ENCODE measurements around the gene CFAP74.

The CFAP74 gene

DNA sequence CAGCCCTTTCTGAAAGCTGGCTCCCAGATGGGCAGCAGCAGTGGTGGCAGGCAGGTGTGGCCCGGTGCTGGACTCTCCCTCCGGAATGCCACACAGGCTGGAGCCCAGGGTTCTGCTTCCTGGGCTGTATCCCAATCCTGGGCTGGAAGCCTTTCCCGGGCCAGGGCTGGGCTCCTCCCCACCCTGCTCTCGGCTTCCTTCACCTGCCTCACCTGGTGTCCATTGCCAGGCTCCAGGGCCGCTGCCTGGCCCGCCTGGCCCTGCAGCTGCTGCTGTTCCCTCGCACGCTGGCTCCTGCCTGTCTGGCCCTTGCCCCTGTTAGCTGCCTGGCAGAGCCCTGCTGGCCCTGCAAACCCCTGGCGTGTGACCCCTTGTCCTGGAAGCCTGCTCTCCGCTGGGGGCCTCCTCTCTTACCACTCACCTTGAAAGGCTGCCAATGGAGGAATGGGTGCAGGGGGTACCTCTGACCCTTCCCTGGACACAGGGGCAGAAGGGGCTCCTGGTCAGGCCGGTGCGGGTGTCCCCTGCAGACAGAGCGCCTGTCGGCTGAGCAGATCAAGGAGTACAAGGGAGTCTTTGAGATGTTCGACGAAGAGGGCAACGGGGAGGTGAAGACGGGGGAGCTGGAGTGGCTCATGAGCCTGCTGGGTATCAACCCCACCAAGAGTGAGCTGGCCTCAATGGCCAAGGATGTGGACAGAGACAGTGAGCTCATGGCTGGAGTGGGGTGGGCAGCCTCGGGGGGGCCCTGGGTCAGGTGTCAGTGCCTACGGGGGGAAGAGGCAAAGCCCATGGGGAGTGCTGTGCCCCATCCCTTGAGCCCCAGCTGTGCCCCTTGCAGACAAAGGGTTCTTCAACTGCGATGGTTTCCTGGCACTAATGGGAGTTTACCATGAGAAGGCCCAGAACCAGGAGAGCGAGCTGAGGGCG, 87.4 kb downstream of the CFAP74 start:
- no peak overlapping the region for H3K14ac ChIP-seq (ENCODE audit: low read length)
- peaks cover 3% of the 10 kb centered on the region for H3K79me1 ChIP-seq (ENCODE audit: low read length)
- no peaks in the 10 kb centered on the region for H3K36me3 ChIP-seq (ENCODE audit: control insufficient read depth in 1 of 2, insufficient read depth in 2 of 2, low read length in 2 of 2)
- H3K4ac ChIP-seq (ENCODE audit: low read depth, low read length) = no peak overlapping the region
- no peak overlapping the region for H2AK5ac ChIP-seq (ENCODE audit: low read length)
- H3K4me1 ChIP-seq (ENCODE audit: control insufficient read depth in 1 of 2, insufficient read depth in 2 of 2, low read length in 2 of 2) = peaks cover 15 to 19% of the 10 kb centered on the region in 2 experiments
- H3K4me2 ChIP-seq (ENCODE audit: low read length) = no peak overlapping the region
- no peak for DNase-seq
- WGBS (ENCODE audit: extremely low coverage, insufficient coverage, insufficient read length) = no CpG with 5 or more reads among the region's 23 CpGs
- H2BK120ac ChIP-seq (ENCODE audit: insufficient read depth, low read length, poor library complexity) = no peak overlapping the region
- no peak overlapping the region for H4K12ac ChIP-seq (ENCODE audit: low read depth, low read length)
- no peak overlapping the region for H4K91ac ChIP-seq (ENCODE audit: low read depth, low read length)
- H3K79me2 ChIP-seq (ENCODE audit: control insufficient read depth, insufficient read depth, low read length, poor library complexity) = no peaks in the 10 kb centered on the region
- no peaks in the 10 kb centered on the region for H3K27me3 ChIP-seq (ENCODE audit: insufficient read depth, low read length)
- H4K8ac ChIP-seq (ENCODE audit: low read depth, low read length) = no peak overlapping the region
- no peak overlapping the region for H3K9ac ChIP-seq (ENCODE audit: low read length)
- no peak overlapping the region for H3K4me3 ChIP-seq (ENCODE audit: low read depth, low read length)
- H3K23ac ChIP-seq (ENCODE audit: low read length) = no peak overlapping the region
- no peak overlapping the region for H2AFZ ChIP-seq (ENCODE audit: insufficient read depth, low read length, poor library complexity)
- peaks cover 10% of the 10 kb centered on the region for H3K9me3 ChIP-seq (ENCODE audit: insufficient read depth, low read depth, low read length)
- H3K27ac ChIP-seq (ENCODE audit: low read depth, low read length) = no peak overlapping the region
- no peak overlapping the region for H2BK12ac ChIP-seq (ENCODE audit: low read length)
- no peak overlapping the region for H3K18ac ChIP-seq (ENCODE audit: low read length)
- no peak overlapping the region for H2BK5ac ChIP-seq (ENCODE audit: low read depth, low read length, poor library complexity)

DNA sequence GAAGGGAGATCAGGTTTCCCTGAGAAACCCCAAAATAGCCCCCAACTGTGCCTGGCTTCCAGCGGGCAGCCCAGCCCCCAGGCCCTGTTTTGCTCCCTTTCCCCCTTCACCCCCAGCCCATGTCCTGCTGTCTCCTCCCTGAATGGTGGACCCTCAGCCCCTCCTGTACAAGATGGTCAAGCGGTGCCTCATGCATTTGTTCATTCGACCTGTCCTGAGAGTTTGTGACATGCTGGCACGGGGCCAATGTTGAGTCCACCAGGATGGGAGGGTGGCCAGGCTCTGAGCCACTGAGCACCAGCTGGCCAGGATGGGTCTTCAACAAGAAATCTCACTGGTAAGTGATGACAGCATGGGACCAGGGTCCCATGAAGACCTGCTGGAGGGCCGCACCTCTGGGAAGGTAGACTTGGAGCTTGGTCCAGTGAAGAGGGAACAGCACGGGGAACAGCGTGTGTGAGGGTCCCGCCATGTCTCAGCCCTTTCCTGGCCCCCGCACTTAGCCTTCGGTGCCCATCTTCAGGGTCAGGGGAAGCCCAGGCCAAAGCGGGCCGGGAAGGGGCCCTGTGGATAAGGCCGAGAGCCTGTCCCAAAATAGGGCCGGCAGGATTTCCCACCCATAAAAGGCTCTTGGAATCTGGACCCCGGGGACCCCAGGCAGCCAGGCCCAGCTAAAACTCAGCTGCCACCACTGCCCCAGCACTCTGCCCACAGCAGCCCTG, 88.5 kb downstream of the CFAP74 start, which contains the start of gene CALML6:
TSS of gene CALML6 (plus strand) at position 290 of the 722 bp plus-strand sequence. CDS start at position 311, 21 bp downstream.
- Histone ChIP-seq H3K4me1 (ENCODE audit: control insufficient read depth in 1 of 2, insufficient read depth in 2 of 2, low read length in 2 of 2) (peaks cover 15 to 19% of the 10 kb centered on the region in 2 experiments), H2AK5ac (ENCODE audit: low read length) (no peak within 1 kb of the TSS), H3K4me3 (ENCODE audit: low read depth, low read length) (no peak within 1 kb of the TSS), H3K79me2 (ENCODE audit: control insufficient read depth, insufficient read depth, low read length, poor library complexity) (no peaks in the 10 kb centered on the region), H3K27me3 (ENCODE audit: insufficient read depth, low read length) (no peaks in the 10 kb centered on the region), H3K4me2 (ENCODE audit: low read length) (no peak within 1 kb of the TSS), H4K91ac (ENCODE audit: low read depth, low read length) (no peak within 1 kb of the TSS), H3K27ac (ENCODE audit: low read depth, low read length) (no peak within 1 kb of the TSS), H3K23ac (ENCODE audit: low read length) (no peak within 1 kb of the TSS), H3K4ac (ENCODE audit: low read depth, low read length) (no peak within 1 kb of the TSS), H4K12ac (ENCODE audit: low read depth, low read length) (no peak within 1 kb of the TSS), H3K36me3 (ENCODE audit: control insufficient read depth in 1 of 2, insufficient read depth in 2 of 2, low read length in 2 of 2) (no peaks in the 10 kb centered on the region), H2BK12ac (ENCODE audit: low read length) (no peak within 1 kb of the TSS), H3K79me1 (ENCODE audit: low read length) (peaks cover 3% of the 10 kb centered on the region), H3K18ac (ENCODE audit: low read length) (no peak within 1 kb of the TSS), H4K8ac (ENCODE audit: low read depth, low read length) (no peak within 1 kb of the TSS), H3K14ac (ENCODE audit: low read length) (no peak within 1 kb of the TSS), H3K9me3 (ENCODE audit: insufficient read depth, low read depth, low read length) (peaks cover 7% of the 10 kb centered on the region), H2BK120ac (ENCODE audit: insufficient read depth, low read length, poor library complexity) (no peak within 1 kb of the TSS), H3K9ac (ENCODE audit: low read length) (no peak within 1 kb of the TSS), H2AFZ (ENCODE audit: insufficient read depth, low read length, poor library complexity) (no peak within 1 kb of the TSS), H2BK5ac (ENCODE audit: low read depth, low read length, poor library complexity) (no peak within 1 kb of the TSS)
- DNase-seq = no peak
- no CpG with 5 or more reads among the region's 15 CpGs for WGBS (ENCODE audit: extremely low coverage, insufficient coverage, insufficient read length)

DNA sequence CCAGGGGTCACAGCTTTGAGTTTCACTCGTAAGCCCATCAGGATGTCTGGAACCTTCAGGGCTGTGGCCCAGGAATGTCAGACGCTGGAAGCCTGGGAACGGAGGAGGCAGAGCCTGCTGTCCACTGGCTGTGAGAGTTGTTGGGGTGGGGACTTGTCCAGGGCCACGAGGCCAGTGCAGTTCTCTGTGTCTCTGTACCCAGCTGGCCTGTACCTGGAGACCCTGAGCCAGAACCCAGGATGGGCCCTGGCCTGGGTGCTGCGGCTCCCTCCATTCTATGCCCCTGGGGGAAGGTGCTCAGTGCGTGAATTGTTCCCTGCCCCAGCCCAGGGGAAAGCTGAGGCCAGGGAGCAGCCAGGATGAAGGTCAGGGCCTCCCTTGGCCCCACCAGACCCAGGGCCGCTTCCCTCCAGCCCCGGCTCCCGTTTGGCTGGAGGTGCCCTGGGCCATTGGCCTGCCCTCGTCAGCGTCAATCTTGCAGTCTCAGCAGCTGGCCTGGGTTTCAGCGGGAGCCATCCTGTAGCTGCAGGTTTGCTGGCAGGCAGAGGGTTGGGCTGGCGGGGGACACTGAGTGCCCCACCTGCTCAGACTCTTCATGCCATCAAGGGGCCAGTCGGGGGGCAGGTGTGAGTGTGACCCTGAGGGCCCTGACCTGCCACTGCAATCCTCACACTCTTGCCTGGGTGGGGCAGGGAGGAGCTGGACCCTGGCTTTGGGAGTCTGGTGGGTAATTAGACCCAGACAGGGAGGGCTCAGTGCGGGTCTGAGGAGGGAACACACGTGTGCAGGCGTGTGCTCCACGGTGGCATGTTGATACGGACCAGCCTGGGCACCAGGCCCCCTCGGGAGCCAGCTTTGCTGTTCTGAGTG, 89.2 kb downstream of the CFAP74 start:
- Histone ChIP-seq H3K4me1 (ENCODE audit: control insufficient read depth in 1 of 2, insufficient read depth in 2 of 2, low read length in 2 of 2) (peaks cover 13 to 17% of the 10 kb centered on the region in 2 experiments), H3K14ac (ENCODE audit: low read length) (no peak overlapping the region), H3K4me3 (ENCODE audit: low read depth, low read length) (no peak overlapping the region), H3K9ac (ENCODE audit: low read length) (no peak overlapping the region), H3K79me1 (ENCODE audit: low read length) (peaks cover 3% of the 10 kb centered on the region), H2BK12ac (ENCODE audit: low read length) (no peak overlapping the region), H3K79me2 (ENCODE audit: control insufficient read depth, insufficient read depth, low read length, poor library complexity) (peaks cover 2% of the 10 kb centered on the region), H3K27me3 (ENCODE audit: insufficient read depth, low read length) (no peaks in the 10 kb centered on the region), H4K8ac (ENCODE audit: low read depth, low read length) (no peak overlapping the region), H4K12ac (ENCODE audit: low read depth, low read length) (no peak overlapping the region), H3K36me3 (ENCODE audit: control insufficient read depth in 1 of 2, insufficient read depth in 2 of 2, low read length in 2 of 2) (no peaks in the 10 kb centered on the region), H3K27ac (ENCODE audit: low read depth, low read length) (no peak overlapping the region), H3K23ac (ENCODE audit: low read length) (no peak overlapping the region), H3K4ac (ENCODE audit: low read depth, low read length) (no peak overlapping the region), H2AFZ (ENCODE audit: insufficient read depth, low read length, poor library complexity) (no peak overlapping the region), H3K4me2 (ENCODE audit: low read length) (no peak overlapping the region), H4K91ac (ENCODE audit: low read depth, low read length) (no peak overlapping the region), H2AK5ac (ENCODE audit: low read length) (no peak overlapping the region), H3K18ac (ENCODE audit: low read length) (no peak overlapping the region), H2BK120ac (ENCODE audit: insufficient read depth, low read length, poor library complexity) (no peak overlapping the region), H3K9me3 (ENCODE audit: insufficient read depth, low read depth, low read length) (peaks cover 3% of the 10 kb centered on the region), H2BK5ac (ENCODE audit: low read depth, low read length, poor library complexity) (no peak overlapping the region)
- no peak for DNase-seq
- no CpG with 5 or more reads among the region's 20 CpGs for WGBS (ENCODE audit: extremely low coverage, insufficient coverage, insufficient read length)

Measured in trophoblast cell (in vitro differentiated cells and primary cell).